Measurements from ENCODE around the gene SMARCC2. TPM values are rescaled to one million over a fixed set of nuclear protein-coding genes. Genes with fewer than 3 reads are reported as not detected.

The SMARCC2 gene
- total RNA-seq, 1 experiment from 2014 or later = 99.7 TPM

GRCh38 chr12:56124133-56124532 is 65.2 kb downstream of the SMARCC2 start:
- DNase-seq (ENCODE audit: low read depth, low spot score) (no peak), ATAC-seq (no peak)
- Histone ChIP-seq H3K27ac (ENCODE audit: low read depth, low read length) (no peak overlapping the region), H3K9me2 (ENCODE audit: insufficient read depth) (no peaks in the 10 kb centered on the region), H4K20me1 (ENCODE audit: insufficient read depth) (no peaks in the 10 kb centered on the region), H3K4me2 (ENCODE audit: low read length) (no peak overlapping the region), H3K9me3 (ENCODE audit: control insufficient read depth in 1 of 2, insufficient read depth in 1 of 2, low read depth in 1 of 2, low read length in 2 of 2) (no peaks in the 10 kb centered on the region), H3K9ac (ENCODE audit: low read length) (no peak overlapping the region), H2AFZ (ENCODE audit: low read depth, low read length, poor library complexity, severe bottlenecking) (no peak overlapping the region), H3K27me3 (ENCODE audit: insufficient read depth, low read length) (no peaks in the 10 kb centered on the region), H3K4me1 (ENCODE audit: control insufficient read depth in 1 of 2, insufficient read depth in 2 of 2, low read length in 2 of 2) (peaks cover 25 to 40% of the 10 kb centered on the region in 2 experiments), H3K4me3 (replicated peaks in 1 of 2; ENCODE audit: low read depth in 1 of 2, low read length in 2 of 2) (no peak overlapping the region), H3K79me2 (ENCODE audit: insufficient read depth, low read length) (peaks cover 10% of the 10 kb centered on the region), H3K36me3 (ENCODE audit: control insufficient read depth in 1 of 2, insufficient read depth in 2 of 2, low read length in 2 of 2) (peaks cover 0 to 21% of the 10 kb centered on the region in 2 experiments; a peak in 2 of 4 replicates)
- no TSS peak for BruUV-seq (replicated peaks)
- ChIA-PET CTCF (interaction anchor here (1.0 to 1.5 kb wide), 2 partner anchors 65 to 512 kb away, joined by 3 to 6 read pairs; partner anchors contain the start of gene SMARCC2), RAD21 (ENCODE audit: low non-redundant PET in 1 of 2, low total read pairs in 2 of 2, uncharacterized antibody in 2 of 2, unreplicated experiment in 2 of 2) (no interaction called here), POLR2A (interaction anchor here (0.9 to 1.7 kb wide), 2 partner anchors 24 to 66 kb away, joined by 5 to 6 read pairs; partner anchors contain the start of gene SMARCC2)
- intact Hi-C loops (cut with micrococcal nuclease) = no loop called here
- TF ChIP-seq, protein P1, sequence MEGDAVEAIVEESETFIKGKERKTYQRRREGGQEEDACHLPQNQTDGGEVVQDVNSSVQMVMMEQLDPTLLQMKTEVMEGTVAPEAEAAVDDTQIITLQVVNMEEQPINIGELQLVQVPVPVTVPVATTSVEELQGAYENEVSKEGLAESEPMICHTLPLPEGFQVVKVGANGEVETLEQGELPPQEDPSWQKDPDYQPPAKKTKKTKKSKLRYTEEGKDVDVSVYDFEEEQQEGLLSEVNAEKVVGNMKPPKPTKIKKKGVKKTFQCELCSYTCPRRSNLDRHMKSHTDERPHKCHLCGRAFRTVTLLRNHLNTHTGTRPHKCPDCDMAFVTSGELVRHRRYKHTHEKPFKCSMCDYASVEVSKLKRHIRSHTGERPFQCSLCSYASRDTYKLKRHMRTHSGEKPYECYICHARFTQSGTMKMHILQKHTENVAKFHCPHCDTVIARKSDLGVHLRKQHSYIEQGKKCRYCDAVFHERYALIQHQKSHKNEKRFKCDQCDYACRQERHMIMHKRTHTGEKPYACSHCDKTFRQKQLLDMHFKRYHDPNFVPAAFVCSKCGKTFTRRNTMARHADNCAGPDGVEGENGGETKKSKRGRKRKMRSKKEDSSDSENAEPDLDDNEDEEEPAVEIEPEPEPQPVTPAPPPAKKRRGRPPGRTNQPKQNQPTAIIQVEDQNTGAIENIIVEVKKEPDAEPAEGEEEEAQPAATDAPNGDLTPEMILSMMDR (IDR thresholded peaks at IDR 0.05 in 2 of 3, conservative IDR thresholded peaks at IDR 0.05 in 1 of 3; ENCODE audit: borderline replicate concordance in 1 of 3, insufficient read depth in 1 of 3, low read depth in 2 of 3, low read length in 2 of 3) = no peak
- TF ChIP-seq YY1 (IDR thresholded peaks at IDR 0.05; ENCODE audit: extremely low read depth, insufficient replicate concordance, low read depth, low read length) = no peak

DNA sequence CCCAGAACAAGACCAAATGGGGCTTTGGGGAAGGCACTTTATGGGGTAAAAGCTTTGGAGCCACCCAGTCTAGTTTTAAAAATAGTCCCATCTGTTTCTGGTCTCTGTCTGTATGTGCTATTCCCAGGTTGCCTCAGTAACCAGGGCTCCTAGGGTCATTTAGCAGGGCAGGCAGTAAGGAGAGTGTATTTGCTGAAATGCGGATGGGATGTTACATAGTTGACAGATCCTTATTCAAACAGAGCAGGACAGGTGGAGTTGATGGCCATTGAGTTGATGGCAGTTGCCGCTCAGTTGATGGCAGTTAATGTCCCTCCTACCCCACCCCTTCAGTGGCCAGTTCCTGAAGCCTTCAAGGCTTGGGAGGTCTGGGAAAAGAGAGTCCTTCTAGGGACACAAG is 66.6 kb downstream of the SMARCC2 start:
- CTCF ChIA-PET = no interaction called here

More for the DNA sequence above, 66.6 kb downstream of the SMARCC2 start:
- intact Hi-C loops (cut with micrococcal nuclease) = no loop called here
- no TSS peak for BruUV-seq (replicated peaks)
- Histone ChIP-seq H3K36me3 (ENCODE audit: control insufficient read depth in 1 of 2, insufficient read depth in 2 of 2, low read length in 2 of 2) (peaks cover 0 to 21% of the 10 kb centered on the region in 2 experiments; a peak in 2 of 4 replicates), H3K79me2 (ENCODE audit: insufficient read depth, low read length) (peaks cover 8% of the 10 kb centered on the region; the same call in 1 of the 2 replicates), H3K9me2 (ENCODE audit: insufficient read depth) (no peaks in the 10 kb centered on the region), H3K4me3 (replicated peaks in 1 of 2; ENCODE audit: low read depth in 1 of 2, low read length in 2 of 2) (no peak overlapping the region), H3K4me2 (ENCODE audit: low read length) (no peak overlapping the region), H3K27ac (ENCODE audit: low read depth, low read length) (no peak overlapping the region), H2AFZ (ENCODE audit: low read depth, low read length, poor library complexity, severe bottlenecking) (no peak overlapping the region), H3K4me1 (ENCODE audit: control insufficient read depth in 1 of 2, insufficient read depth in 2 of 2, low read length in 2 of 2) (peaks cover 29 to 45% of the 10 kb centered on the region in 2 experiments), H3K27me3 (ENCODE audit: insufficient read depth, low read length) (no peaks in the 10 kb centered on the region), H4K20me1 (ENCODE audit: insufficient read depth) (no peaks in the 10 kb centered on the region), H3K9me3 (ENCODE audit: control insufficient read depth in 1 of 2, insufficient read depth in 1 of 2, low read depth in 1 of 2, low read length in 2 of 2) (no peaks in the 10 kb centered on the region), H3K9ac (ENCODE audit: low read length) (no peak overlapping the region)
- POLR2A ChIA-PET = no interaction called here
- DNase-seq (ENCODE audit: low read depth, low spot score) (no peak), ATAC-seq (no peak)
- TF ChIP-seq ELF1 (IDR thresholded peaks at IDR 0.05; ENCODE audit: borderline replicate concordance, low read depth) = no peak
- TF ChIP-seq POLR2A (IDR thresholded peaks at IDR 0.05; ENCODE audit: borderline replicate concordance, extremely low read depth, insufficient read depth, insufficient read length) = no peak
- TF ChIP-seq YY1 (IDR thresholded peaks at IDR 0.05; ENCODE audit: extremely low read depth, insufficient replicate concordance, low read depth, low read length) = no peak
- TF ChIP-seq CBX3 (IDR thresholded peaks at IDR 0.05; ENCODE audit: low read depth) = no peak
- TF ChIP-seq, protein P1 (IDR thresholded peaks at IDR 0.05 in 2 of 3, conservative IDR thresholded peaks at IDR 0.05 in 1 of 3; ENCODE audit: borderline replicate concordance in 1 of 3, insufficient read depth in 1 of 3, low read depth in 2 of 3, low read length in 2 of 3) = no peak
- TF ChIP-seq ATF3 (IDR thresholded peaks at IDR 0.05) = no peak
- TF ChIP-seq MAX (IDR thresholded peaks at IDR 0.05) = no peak
- TF ChIP-seq POLR2AphosphoS5 (IDR thresholded peaks at IDR 0.05; ENCODE audit: low read depth, low read length) = no peak; the same call in 1 of the 2 replicates
- no peak for TF ChIP-seq ZFX (IDR thresholded peaks at IDR 0.05)
- RAD21 ChIA-PET (ENCODE audit: low non-redundant PET in 1 of 2, low total read pairs in 2 of 2, uncharacterized antibody in 2 of 2, unreplicated experiment in 2 of 2) = no interaction called here
